GM13976 (cell line): ENCODE measurements around the gene POU5F1.
"Not testable (repeated sequence)": the region's sequence is repeated elsewhere in the genome, so short reads cannot be mapped to it uniquely, and the experiment has no call there.

Source experiments
- DNase-seq: peaks from one replicate; pipeline ENCODE4 v3.0.0; 2012; ENCODE audit warnings: low spot score
- CTCF ChIP-seq: IDR thresholded peaks from 2 replicates; pipeline ENCODE4 v1.5.1; 2012; ENCODE audit warnings: borderline replicate concordance, mild to moderate bottlenecking; ENCODE audit not compliant: insufficient read depth; ENCODE audit errors: extremely low read depth, missing control alignments, control extremely low read depth
- in situ Hi-C: fragments of 300-500 bp; cut with MboI; formaldehyde crosslinking; loops from one replicate; pipeline ENCODE4 v1.12.0; 2022; ENCODE audit warnings: low sequenced_read_pairs, mixed read lengths, inconsistent platforms; ENCODE audit not compliant: unreplicated experiment

Gene POU5F1

GRCh38 chr6:31170600-31170881, at the start of gene POU5F1:
TSS of gene POU5F1 (minus strand) at chr6:31170682. CDS start at chr6:31170620, 62 bp downstream.
- TF ChIP-seq CTCF, result no peak
- DNase-seq, result no peak
- in situ Hi-C loops, result no loop called here

- no peak for TF ChIP-seq CTCF
- in situ Hi-C loops, result no loop called here
- DNase-seq, result no peak
Measured at GRCh38 chr6:31216208-31216898, 45.9 kb upstream of the POU5F1 start.

- in situ Hi-C loops, result not testable (repeated sequence)
Measured at GRCh38 chr6:31215216-31215615, 44.7 kb upstream of the POU5F1 start.

GRCh38 chr6:31214516-31214915, 44.0 kb upstream of the POU5F1 start:
- in situ Hi-C loops, result no loop called here
- TF ChIP-seq CTCF, result no peak
- no peak for DNase-seq

More at GRCh38 chr6:31215216-31215615, 44.7 kb upstream of the POU5F1 start:
- not testable (repeated sequence) for DNase-seq

GRCh38 chr6:31210741-31211532, 40.5 kb upstream of the POU5F1 start:
- no peak for DNase-seq
- TF ChIP-seq CTCF, result no peak
- in situ Hi-C loops, result no loop called here

GRCh38 chr6:31210123-31210522, 39.6 kb upstream of the POU5F1 start:
- in situ Hi-C loops, result no loop called here
- no peak for DNase-seq
- no peak for TF ChIP-seq CTCF

GRCh38 chr6:31209137-31209536, 38.7 kb upstream of the POU5F1 start:
- DNase-seq, result no peak
- in situ Hi-C loops, result no loop called here
- TF ChIP-seq CTCF, result no peak
